Skin epidermis (tissue), 12 donors: Measurements from ENCODE around the gene CCR6.
"Not testable (repeated sequence)": the region's sequence is repeated elsewhere in the genome, so short reads cannot be mapped to it uniquely, and the experiment has no call there.

ENCODE experiments used
- H3K27ac ChIP-seq, 21 experiments: fragments of 200-600 bp; sonication (generic) in 11 of 21; one replicate each; pipeline ENCODE4 v1.5.0; 2020; ENCODE audit warnings: mild to moderate bottlenecking in 3 of 21, inconsistent platforms in 2 of 21, moderate library complexity in 2 of 21
- H3K4me3 ChIP-seq, 7 experiments: fragments of 200-600 bp; sonication (generic) in 2 of 7; one replicate each; pipeline ENCODE4 v1.5.0; 2020; ENCODE audit warnings: inconsistent platforms in 2 of 7, mild to moderate bottlenecking in 2 of 7, moderate library complexity in 1 of 7

The CCR6 gene

GRCh38 chr6:167122827-167123657 is at the start of gene CCR6:
TSS of gene CCR6 (plus strand) at chr6:167123096. CDS start at chr6:167136135, 13,039 bp downstream.
- Histone ChIP-seq H3K4me3 (peak within 1 kb of the TSS in 3 of 7 experiments; percentile 2 to 21 (median 8)), H3K27ac (peak within 1 kb of the TSS in 12 of 21 experiments; percentile 5 to 84 (median 40))

- Histone ChIP-seq H3K4me3 (no peak overlapping the region), H3K27ac (no peak overlapping the region)
Measured at GRCh38 chr6:167073679-167074274, 49.1 kb upstream of the CCR6 start.

GRCh38 chr6:167077241-167077932 is 45.5 kb upstream of the CCR6 start:
- H3K27ac ChIP-seq, result no peak overlapping the region
- no peak overlapping the region for H3K4me3 ChIP-seq

GRCh38 chr6:167078745-167079144 is 44.2 kb upstream of the CCR6 start:
- no peak overlapping the region for H3K4me3 ChIP-seq
- no peak overlapping the region for H3K27ac ChIP-seq

GRCh38 chr6:167079853-167080297 is 43.0 kb upstream of the CCR6 start:
- H3K27ac ChIP-seq, result peak overlapping the region in 4 of 21 experiments; percentile 37 to 52 (median 41)
- no peak overlapping the region for H3K4me3 ChIP-seq

- no peak overlapping the region for H3K27ac ChIP-seq
Measured at GRCh38 chr6:167087857-167088354, 35.0 kb upstream of the CCR6 start.

GRCh38 chr6:167088741-167089140 is 34.2 kb upstream of the CCR6 start:
- not testable (repeated sequence) for H3K27ac ChIP-seq, H3K4me3 ChIP-seq

More at GRCh38 chr6:167087857-167088354, 35.0 kb upstream of the CCR6 start:
- no peak overlapping the region for H3K4me3 ChIP-seq

GRCh38 chr6:167089243-167090142 is 33.4 kb upstream of the CCR6 start:
- Histone ChIP-seq H3K4me3 (no peak overlapping the region), H3K27ac (peak overlapping the region in 7 of 21 experiments; percentile 4 to 51 (median 29))

GRCh38 chr6:167090171-167090570 is 32.7 kb upstream of the CCR6 start:
- Histone ChIP-seq H3K4me3 (no peak overlapping the region), H3K27ac (peak overlapping the region in 9 of 21 experiments; percentile 4 to 59 (median 49))

- peak overlapping the region in 14 of 21 experiments; percentile 21 to 84 (median 58) for H3K27ac ChIP-seq
- no peak overlapping the region for H3K4me3 ChIP-seq
Measured at GRCh38 chr6:167091026-167091804, 31.7 kb upstream of the CCR6 start.

GRCh38 chr6:167091805-167092107 is 31.1 kb upstream of the CCR6 start:
- H3K4me3 ChIP-seq, result no peak overlapping the region
- peak overlapping the region in 13 of 21 experiments; percentile 21 to 84 (median 58) for H3K27ac ChIP-seq

GRCh38 chr6:167092672-167093339 is 30.1 kb upstream of the CCR6 start:
- no peak overlapping the region for H3K4me3 ChIP-seq
- H3K27ac ChIP-seq, result peak overlapping the region in 7 of 21 experiments; percentile 23 to 86 (median 80)

GRCh38 chr6:167093406-167093921 is 29.4 kb upstream of the CCR6 start:
- Histone ChIP-seq H3K4me3 (peak overlapping the region in 2 of 7 experiments; percentile 0 to 7), H3K27ac (peak overlapping the region in 18 of 21 experiments; percentile 2 to 86 (median 54))

GRCh38 chr6:167093922-167094432 is 28.9 kb upstream of the CCR6 start:
- Histone ChIP-seq H3K4me3 (peak overlapping the region in 2 of 7 experiments; percentile 0 to 7), H3K27ac (peak overlapping the region in 18 of 21 experiments; percentile 2 to 86 (median 54))

GRCh38 chr6:167094436-167094819 is 28.5 kb upstream of the CCR6 start:
- H3K4me3 ChIP-seq, result no peak overlapping the region
- H3K27ac ChIP-seq, result peak overlapping the region in 16 of 21 experiments; percentile 18 to 86 (median 58)

GRCh38 chr6:167094820-167095637 is 27.9 kb upstream of the CCR6 start:
- Histone ChIP-seq H3K4me3 (no peak overlapping the region), H3K27ac (peak overlapping the region in 12 of 21 experiments; percentile 19 to 86 (median 66))
